Hepatocyte (in vitro differentiated cells): ENCODE data around the gene SLC43A1.

Experiments
- CTCF ChIP-seq: fragments of 200-600 bp; sonication (generic); IDR thresholded peaks from 2 replicates; pipeline ENCODE4 v1.5.1; 2016; ENCODE audit warnings: antibody characterized with exemption, mild to moderate bottlenecking; ENCODE audit not compliant: poor library complexity
- EZH2 ChIP-seq: fragments of 200-600 bp; sonication (generic); IDR thresholded peaks from 2 replicates; pipeline ENCODE4 v1.6.1; 2016; ENCODE audit warnings: antibody characterized with exemption, mild to moderate bottlenecking, borderline replicate concordance
- EZH2phosphoT487 ChIP-seq: fragments of 200-600 bp; sonication (generic); IDR thresholded peaks from one replicate; pipeline ENCODE4 v1.6.1; 2018; ENCODE audit warnings: antibody characterized with exemption, mild to moderate bottlenecking, low read depth, moderate library complexity; ENCODE audit not compliant: unreplicated experiment, severe bottlenecking

GRCh38 chr11:57539342-57539741, 23.8 kb upstream of the SLC43A1 start:
- TF ChIP-seq CTCF = no peak
- TF ChIP-seq EZH2 = no peak
- TF ChIP-seq EZH2phosphoT487 = no peak
